HUES6 (cell line): ENCODE results near the gene SEMA4D.

ENCODE experiments used
- H3K27ac ChIP-seq: 2 replicates; pipeline ENCODE4 v1.7.0; 2013; ENCODE audit warnings: low read depth, mild to moderate bottlenecking, low read length, inconsistent platforms
- H3K27me3 ChIP-seq: 2 replicates; pipeline ENCODE4 v1.6.1; 2013; ENCODE audit warnings: low read length; ENCODE audit not compliant: control insufficient read depth, insufficient read depth
- H3K36me3 ChIP-seq: 2 replicates; pipeline ENCODE4 v1.6.1; 2013; ENCODE audit warnings: low read length; ENCODE audit not compliant: control insufficient read depth, insufficient read depth
- H3K4me1 ChIP-seq: 2 replicates; pipeline ENCODE4 v1.6.1; 2013; ENCODE audit warnings: low read length; ENCODE audit not compliant: control insufficient read depth, insufficient read depth
- H3K4me3 ChIP-seq: 2 replicates; pipeline ENCODE4 v1.5.1; 2013; ENCODE audit warnings: low read depth, low read length
- H3K9ac ChIP-seq: one replicate; pipeline ENCODE4 v1.6.1; 2013; ENCODE audit warnings: mild to moderate bottlenecking, low read length
- H3K9me3 ChIP-seq: 2 replicates; pipeline ENCODE4 v1.6.1; 2013; ENCODE audit warnings: low read depth, low read length; ENCODE audit not compliant: control insufficient read depth, insufficient read depth

SEMA4D gene

GRCh38 chr9:89498852-89499480, 1.1 kb upstream of the SEMA4D start:
- no peaks in the 10 kb centered on the region for H3K9me3 ChIP-seq
- no peaks in the 10 kb centered on the region; the same call in 1 of the 2 replicates for H3K27me3 ChIP-seq
- H3K4me1 ChIP-seq: peaks cover 46% of the 10 kb centered on the region
- no peak overlapping the region for H3K9ac ChIP-seq
- no peaks in the 10 kb centered on the region for H3K36me3 ChIP-seq
- no peak overlapping the region for H3K27ac ChIP-seq
- H3K4me3 ChIP-seq: no peak overlapping the region

GRCh38 chr9:89497257-89497963, 503 bp downstream of the SEMA4D start:
- H3K36me3 ChIP-seq: no peaks in the 10 kb centered on the region
- no peaks in the 10 kb centered on the region; the same call in 1 of the 2 replicates for H3K27me3 ChIP-seq
- H3K9ac ChIP-seq: peak overlapping the region; percentile 34
- no peak overlapping the region for H3K27ac ChIP-seq
- H3K4me3 ChIP-seq: peak overlapping the region; percentile 59
- H3K9me3 ChIP-seq: no peaks in the 10 kb centered on the region
- peaks cover 55% of the 10 kb centered on the region for H3K4me1 ChIP-seq

- Histone ChIP-seq H3K27me3 (no peaks in the 10 kb centered on the region; the same call in 1 of the 2 replicates), H3K36me3 (no peaks in the 10 kb centered on the region), H3K9me3 (no peaks in the 10 kb centered on the region), H3K27ac (no peak overlapping the region), H3K4me3 (peak overlapping the region; percentile 59), H3K9ac (no peak overlapping the region), H3K4me1 (peaks cover 55% of the 10 kb centered on the region)
Observed at GRCh38 chr9:89496645-89497256, 1.2 kb downstream of the SEMA4D start.

GRCh38 chr9:89495824-89496560, 1.9 kb downstream of the SEMA4D start:
- Histone ChIP-seq H3K27ac (no peak overlapping the region), H3K27me3 (no peaks in the 10 kb centered on the region; the same call in 1 of the 2 replicates), H3K4me3 (peak overlapping the region; percentile 59), H3K9me3 (no peaks in the 10 kb centered on the region), H3K36me3 (no peaks in the 10 kb centered on the region), H3K4me1 (peaks cover 60% of the 10 kb centered on the region), H3K9ac (no peak overlapping the region)

GRCh38 chr9:89494199-89494598, 3.7 kb downstream of the SEMA4D start:
- Histone ChIP-seq H3K9me3 (no peaks in the 10 kb centered on the region), H3K4me3 (no peak overlapping the region), H3K27ac (no peak overlapping the region), H3K36me3 (no peaks in the 10 kb centered on the region), H3K9ac (no peak overlapping the region), H3K27me3 (no peaks in the 10 kb centered on the region; the same call in 1 of the 2 replicates), H3K4me1 (peaks cover 70% of the 10 kb centered on the region)

GRCh38 chr9:89493671-89494070, 4.2 kb downstream of the SEMA4D start:
- Histone ChIP-seq H3K4me3 (no peak overlapping the region), H3K27me3 (no peaks in the 10 kb centered on the region; the same call in 1 of the 2 replicates), H3K9me3 (no peaks in the 10 kb centered on the region), H3K27ac (no peak overlapping the region), H3K4me1 (peaks cover 65% of the 10 kb centered on the region), H3K9ac (no peak overlapping the region), H3K36me3 (no peaks in the 10 kb centered on the region)

- Histone ChIP-seq H3K9ac (no peak overlapping the region), H3K27ac (no peak overlapping the region), H3K27me3 (no peaks in the 10 kb centered on the region; the same call in 1 of the 2 replicates), H3K4me1 (peaks cover 60% of the 10 kb centered on the region), H3K4me3 (no peak overlapping the region), H3K9me3 (no peaks in the 10 kb centered on the region), H3K36me3 (no peaks in the 10 kb centered on the region)
Observed at GRCh38 chr9:89493181-89493580, 4.7 kb downstream of the SEMA4D start.

- Histone ChIP-seq H3K4me1 (peaks cover 59% of the 10 kb centered on the region), H3K36me3 (no peaks in the 10 kb centered on the region), H3K9me3 (no peaks in the 10 kb centered on the region), H3K27ac (no peak overlapping the region), H3K27me3 (no peaks in the 10 kb centered on the region; the same call in 1 of the 2 replicates), H3K9ac (no peak overlapping the region), H3K4me3 (no peak overlapping the region)
Observed at GRCh38 chr9:89492586-89492985, 5.3 kb downstream of the SEMA4D start.

- no peaks in the 10 kb centered on the region for H3K9me3 ChIP-seq
- no peak overlapping the region for H3K27ac ChIP-seq
- H3K4me1 ChIP-seq: peaks cover 54% of the 10 kb centered on the region
- no peak overlapping the region for H3K4me3 ChIP-seq
- no peaks in the 10 kb centered on the region for H3K36me3 ChIP-seq
- H3K9ac ChIP-seq: no peak overlapping the region
- H3K27me3 ChIP-seq: no peaks in the 10 kb centered on the region; the same call in 1 of the 2 replicates
Observed at GRCh38 chr9:89491694-89492093, 6.2 kb downstream of the SEMA4D start.

GRCh38 chr9:89489548-89490530, 8.1 kb downstream of the SEMA4D start:
- Histone ChIP-seq H3K27ac (no peak overlapping the region), H3K9ac (no peak overlapping the region), H3K4me3 (no peak overlapping the region), H3K36me3 (no peaks in the 10 kb centered on the region), H3K9me3 (no peaks in the 10 kb centered on the region), H3K4me1 (peaks cover 35% of the 10 kb centered on the region), H3K27me3 (no peaks in the 10 kb centered on the region)
